ENCODE data around the gene NKAIN2. TPM values are rescaled to one million over a fixed set of nuclear protein-coding genes. Genes with fewer than 3 reads are reported as not detected.

NKAIN2 gene
- total RNA-seq, 2 donors from 2014 or later = 0.31 to 2.3 TPM

GRCh38 chr6:124203812-124204167 is 400.1 kb downstream of the NKAIN2 start:
- no peak overlapping the region for H3K27ac ChIP-seq
- TF ChIP-seq CTCF (IDR thresholded peaks at IDR 0.05) = no peak
- no peaks in the 10 kb centered on the region for H3K4me1 ChIP-seq

GRCh38 chr6:124205921-124206320 is 402.3 kb downstream of the NKAIN2 start:
- TF ChIP-seq CTCF (IDR thresholded peaks at IDR 0.05) = no peak
- no peaks in the 10 kb centered on the region for H3K27me3 ChIP-seq
- H3K27ac ChIP-seq = no peak overlapping the region
- no peaks in the 10 kb centered on the region for H3K36me3 ChIP-seq
- no peak overlapping the region for H3K4me3 ChIP-seq
- no peaks in the 10 kb centered on the region for H3K4me1 ChIP-seq
- no peak for DNase-seq (ENCODE audit: low spot score)
- H3K9me3 ChIP-seq = no peaks in the 10 kb centered on the region

More at GRCh38 chr6:124203812-124204167, 400.1 kb downstream of the NKAIN2 start:
- H3K36me3 ChIP-seq = no peaks in the 10 kb centered on the region
- no peak overlapping the region for H3K4me3 ChIP-seq
- no peaks in the 10 kb centered on the region for H3K9me3 ChIP-seq
- no peak for DNase-seq (ENCODE audit: low spot score)
- no peaks in the 10 kb centered on the region for H3K27me3 ChIP-seq

DNA sequence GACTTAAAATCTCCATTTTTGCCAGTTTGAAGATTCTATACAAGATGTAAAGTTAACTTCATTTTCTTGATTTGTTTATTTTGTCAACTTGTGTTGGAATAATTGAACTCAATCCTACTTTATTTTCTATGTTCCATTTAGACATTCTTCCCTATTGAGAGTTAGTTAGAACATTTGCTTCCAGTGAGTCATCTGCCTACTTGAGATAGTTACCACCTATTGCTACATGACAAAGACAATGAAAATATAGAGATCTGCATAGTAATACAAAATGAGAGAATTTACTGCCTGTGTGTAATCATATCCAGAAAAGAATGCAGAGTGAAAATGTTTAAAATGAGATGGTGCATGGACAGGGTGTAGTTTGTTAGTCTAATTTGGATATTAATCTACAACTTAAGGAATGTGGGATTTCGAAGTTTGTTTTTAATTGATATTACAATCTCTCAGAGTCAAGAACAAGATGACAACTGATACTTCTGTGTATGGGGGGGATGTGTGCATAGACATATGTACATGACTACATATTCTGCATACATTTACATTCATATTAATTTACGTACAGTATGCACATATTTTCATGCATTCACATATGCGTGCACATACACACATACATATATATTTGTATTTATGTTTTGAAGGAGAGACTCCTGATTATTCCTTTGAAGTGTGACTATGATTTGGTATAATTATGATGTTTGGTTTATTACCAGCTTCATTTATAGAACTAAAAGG is 420.1 kb downstream of the NKAIN2 start:
- no peak for TF ChIP-seq CTCF (IDR thresholded peaks at IDR 0.05)
- Histone ChIP-seq H3K9me3 (no peaks in the 10 kb centered on the region), H3K4me1 (no peaks in the 10 kb centered on the region), H3K36me3 (no peaks in the 10 kb centered on the region), H3K27me3 (no peaks in the 10 kb centered on the region), H3K27ac (no peak overlapping the region), H3K4me3 (no peak overlapping the region)
- no peak for DNase-seq (ENCODE audit: low spot score)

DNA sequence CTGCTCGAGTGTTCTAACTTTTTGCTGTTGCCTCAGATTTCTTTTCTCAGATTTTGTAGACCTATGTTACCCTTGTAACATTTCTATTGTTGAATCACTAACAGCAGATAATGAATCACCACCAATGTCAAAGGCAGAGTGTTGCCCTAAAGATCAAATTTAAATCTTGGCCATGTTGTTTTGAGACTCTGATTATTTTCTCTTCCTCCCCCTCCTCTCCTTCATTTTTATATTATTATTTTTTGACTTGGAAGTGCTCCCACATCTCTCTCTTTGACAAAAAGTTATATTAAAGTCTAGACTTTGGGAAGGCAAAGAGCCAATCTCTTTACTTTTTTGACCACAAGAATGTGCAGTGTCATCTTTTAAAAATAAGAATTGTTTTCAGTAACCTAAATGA is 422.7 kb downstream of the NKAIN2 start:
- H3K27me3 ChIP-seq = no peaks in the 10 kb centered on the region

GRCh38 chr6:124233221-124233620 is 429.6 kb downstream of the NKAIN2 start:
- Histone ChIP-seq H3K4me1 (no peaks in the 10 kb centered on the region), H3K36me3 (no peaks in the 10 kb centered on the region), H3K4me3 (no peak overlapping the region), H3K27me3 (no peaks in the 10 kb centered on the region), H3K9me3 (no peaks in the 10 kb centered on the region), H3K27ac (no peak overlapping the region)
- TF ChIP-seq CTCF (IDR thresholded peaks at IDR 0.05) = no peak
- no peak for DNase-seq (ENCODE audit: low spot score)

More for the DNA sequence above, 422.7 kb downstream of the NKAIN2 start:
- H3K9me3 ChIP-seq = no peaks in the 10 kb centered on the region
- H3K27ac ChIP-seq = no peak overlapping the region
- no peak for TF ChIP-seq CTCF (IDR thresholded peaks at IDR 0.05)
- no peak overlapping the region for H3K4me3 ChIP-seq
- no peaks in the 10 kb centered on the region for H3K4me1 ChIP-seq
- no peak for DNase-seq (ENCODE audit: low spot score)
- no peaks in the 10 kb centered on the region for H3K36me3 ChIP-seq

DNA sequence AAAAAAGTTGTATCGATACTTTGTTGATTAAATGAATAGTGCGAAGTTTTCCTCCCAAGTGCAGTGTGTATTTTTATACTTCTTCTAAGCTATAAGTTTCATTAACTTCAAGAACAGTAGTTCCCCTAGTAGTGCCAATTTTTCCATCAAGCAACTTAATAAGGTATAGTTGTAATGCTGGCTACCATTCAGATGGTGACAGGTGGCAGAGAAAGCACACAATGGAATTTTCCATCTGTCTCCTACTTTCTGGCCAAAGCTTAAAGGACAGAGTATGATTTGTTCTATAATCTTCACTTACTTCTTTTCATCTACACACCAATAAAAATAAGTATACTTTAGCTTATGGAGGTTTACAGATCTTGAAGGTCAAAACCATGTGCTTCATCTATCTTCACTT is 431.1 kb downstream of the NKAIN2 start:
- H3K4me1 ChIP-seq = no peaks in the 10 kb centered on the region
- H3K9me3 ChIP-seq = no peaks in the 10 kb centered on the region
- H3K4me3 ChIP-seq = no peak overlapping the region
- TF ChIP-seq CTCF (IDR thresholded peaks at IDR 0.05) = no peak
- no peaks in the 10 kb centered on the region for H3K36me3 ChIP-seq
- DNase-seq (ENCODE audit: low spot score) = no peak
- no peaks in the 10 kb centered on the region for H3K27me3 ChIP-seq
- no peak overlapping the region for H3K27ac ChIP-seq
